Daoy (cell line): Measurements from ENCODE around the gene LSM3. TPM values are rescaled to one million over a fixed set of nuclear protein-coding genes. Genes with fewer than 3 reads are reported as not detected.

Experiments
- DNase-seq: peaks from one replicate; pipeline ENCODE4 v3.0.0-alpha.2; 2015; ENCODE audit warnings: low read depth
- total RNA-seq: library from RNA; depleted of rRNA; stranded (reverse); fragments of >200 nt; shearing (Covaris generic); gene quantifications from 2 replicates; pipeline ENCODE4 v1.2.3, GENCODE V29; 2014

Gene LSM3
- total RNA-seq, 1 experiment from 2014 or later, result 22.9 TPM

DNA sequence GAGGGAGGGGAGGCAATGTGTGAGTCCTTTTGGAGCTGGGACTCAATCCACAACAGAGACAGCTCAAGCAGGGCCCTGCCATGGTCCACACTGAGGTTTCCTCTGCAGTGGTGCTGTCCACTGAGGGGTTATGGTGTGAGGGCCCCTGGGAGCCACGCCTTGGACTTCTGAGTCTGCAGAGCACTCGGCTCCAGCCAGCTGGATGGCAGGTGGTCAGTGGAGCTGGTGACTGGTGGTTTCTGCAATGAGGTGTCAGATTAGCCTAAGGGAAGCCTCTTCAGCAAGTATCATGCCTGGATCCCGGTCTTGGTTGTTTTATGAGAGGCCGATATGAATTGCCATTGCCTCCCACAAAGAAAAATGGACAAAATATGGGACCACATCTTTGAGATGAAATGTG lies 21.7 kb downstream of the LSM3 start:
- no peak for DNase-seq

- no peak for DNase-seq
These were observed 22.2 kb downstream of the LSM3 start for GRCh38 chr3:14200841-14201240.

DNA sequence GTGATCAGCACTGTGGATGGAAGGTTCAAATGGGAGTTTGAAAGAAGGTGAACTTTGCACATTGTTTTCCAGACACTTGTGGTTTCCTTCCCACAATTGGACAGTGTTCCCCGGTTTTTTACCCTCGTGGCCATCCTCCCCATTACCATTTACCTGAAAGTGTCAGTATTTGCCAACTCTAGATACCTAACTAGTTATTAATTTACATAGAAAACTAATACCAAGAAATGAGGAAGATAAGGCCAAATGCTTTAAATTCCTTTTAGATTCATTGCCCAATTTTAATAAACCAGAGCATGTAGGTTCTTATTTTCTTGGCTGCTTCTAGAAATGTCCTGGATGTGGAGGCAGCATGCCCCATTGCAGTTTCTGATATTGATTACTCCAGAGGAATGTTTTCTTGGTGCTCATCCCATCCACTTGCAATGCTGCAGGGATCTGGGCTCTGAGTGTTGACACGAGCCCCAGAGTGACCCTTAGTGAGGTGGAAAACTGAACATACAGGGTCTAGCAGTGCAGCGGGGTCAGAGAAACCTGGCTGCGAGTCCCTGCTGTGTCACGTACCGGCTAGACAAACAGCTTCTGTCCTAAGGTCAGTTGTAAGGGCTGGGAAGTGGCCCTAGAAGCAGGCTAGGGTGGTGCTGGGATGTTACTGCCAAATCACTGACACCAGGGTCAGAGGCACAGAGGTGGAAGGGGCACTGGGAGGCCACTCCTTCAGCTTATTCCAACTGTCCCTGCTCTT lies 23.5 kb downstream of the LSM3 start:
- no peak for DNase-seq

DNA sequence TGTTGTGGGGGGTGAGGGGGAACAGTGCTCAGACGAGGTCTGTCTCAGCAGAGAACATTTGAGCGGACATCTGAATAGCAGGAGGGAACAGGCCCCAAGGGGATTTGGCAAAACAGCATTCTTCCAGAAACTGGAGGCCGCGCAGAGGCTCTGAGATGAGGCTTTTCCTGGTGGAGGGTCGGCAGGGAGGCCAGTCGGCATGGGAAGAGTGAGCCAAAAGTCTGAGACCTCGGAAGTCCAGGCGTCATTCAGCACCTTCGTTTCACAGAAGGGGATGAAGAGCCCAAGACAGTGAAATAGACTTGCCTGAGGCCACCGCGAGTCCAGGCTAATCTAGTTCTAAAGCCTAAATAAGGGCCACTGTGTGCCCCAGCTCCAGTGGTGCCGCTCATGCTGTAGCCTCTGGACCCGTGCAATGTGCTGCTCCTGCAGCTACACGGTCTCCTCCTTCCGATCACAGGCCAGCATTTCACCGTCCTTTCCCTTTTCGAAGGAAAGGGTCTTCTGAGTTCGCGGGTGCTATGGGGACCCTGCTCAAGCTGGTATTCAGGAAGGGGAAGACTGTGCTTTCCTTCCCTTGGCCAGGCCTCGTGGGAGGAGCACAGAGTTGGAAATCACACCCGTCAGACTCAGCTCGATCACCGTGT lies 24.4 kb downstream of the LSM3 start:
- no peak for DNase-seq

DNA sequence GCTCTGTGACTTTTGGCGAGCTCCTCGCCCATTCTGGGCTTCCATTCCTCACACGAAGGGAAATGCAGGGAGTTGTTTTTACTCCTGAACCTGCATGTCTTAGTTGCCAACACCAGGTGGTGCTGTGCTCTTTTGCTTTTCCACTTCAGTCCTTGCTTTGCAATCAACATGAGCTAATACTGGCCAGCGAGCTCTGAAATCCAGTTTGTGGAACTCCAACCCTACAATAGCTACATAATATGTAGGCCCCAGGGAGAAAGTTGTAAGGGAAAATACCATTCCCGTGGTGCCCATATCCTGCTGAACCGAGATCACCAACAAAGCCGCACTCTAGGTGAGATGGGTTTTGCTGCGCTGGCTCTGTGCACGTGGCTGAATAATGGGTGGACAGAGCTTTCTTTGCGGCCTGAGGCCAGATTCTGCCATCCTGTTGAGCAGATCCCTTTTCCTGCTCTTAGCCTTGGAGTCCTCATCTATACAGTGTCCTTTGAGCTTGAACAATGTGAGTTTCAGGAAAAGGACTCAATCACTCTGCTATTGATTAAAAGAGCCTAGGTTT lies 25.0 kb downstream of the LSM3 start:
- DNase-seq, result peak; percentile 59

- DNase-seq, result no peak
These were observed 26.1 kb downstream of the LSM3 start for GRCh38 chr3:14204515-14205284.

GRCh38 chr3:14206548-14207177 lies 28.0 kb downstream of the LSM3 start:
- DNase-seq, result no peak

GRCh38 chr3:14208168-14208567 lies 29.6 kb downstream of the LSM3 start:
- DNase-seq, result no peak

GRCh38 chr3:14208977-14209394 lies 30.4 kb downstream of the LSM3 start:
- DNase-seq, result no peak

GRCh38 chr3:14209581-14210289 lies 31.1 kb downstream of the LSM3 start:
- DNase-seq, result no peak

DNA sequence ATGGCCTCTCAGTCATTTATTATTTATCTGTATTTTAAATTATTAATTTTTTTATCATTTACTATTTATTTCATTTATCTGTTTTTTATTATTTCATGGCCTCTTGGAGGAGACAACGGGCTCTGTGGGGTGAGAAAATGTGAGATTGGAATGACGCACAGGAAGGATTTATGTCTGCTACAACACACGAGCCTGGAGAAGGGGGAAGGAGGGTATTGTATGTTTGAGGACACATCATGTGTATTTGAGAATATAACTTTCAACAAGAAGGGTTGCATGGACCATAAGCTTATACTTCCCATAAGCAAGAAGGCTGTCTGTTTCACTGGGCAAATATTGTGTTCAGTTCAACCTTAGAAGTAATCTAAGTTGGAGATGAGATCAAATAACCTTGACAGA lies 31.7 kb downstream of the LSM3 start:
- DNase-seq, result no peak

DNA sequence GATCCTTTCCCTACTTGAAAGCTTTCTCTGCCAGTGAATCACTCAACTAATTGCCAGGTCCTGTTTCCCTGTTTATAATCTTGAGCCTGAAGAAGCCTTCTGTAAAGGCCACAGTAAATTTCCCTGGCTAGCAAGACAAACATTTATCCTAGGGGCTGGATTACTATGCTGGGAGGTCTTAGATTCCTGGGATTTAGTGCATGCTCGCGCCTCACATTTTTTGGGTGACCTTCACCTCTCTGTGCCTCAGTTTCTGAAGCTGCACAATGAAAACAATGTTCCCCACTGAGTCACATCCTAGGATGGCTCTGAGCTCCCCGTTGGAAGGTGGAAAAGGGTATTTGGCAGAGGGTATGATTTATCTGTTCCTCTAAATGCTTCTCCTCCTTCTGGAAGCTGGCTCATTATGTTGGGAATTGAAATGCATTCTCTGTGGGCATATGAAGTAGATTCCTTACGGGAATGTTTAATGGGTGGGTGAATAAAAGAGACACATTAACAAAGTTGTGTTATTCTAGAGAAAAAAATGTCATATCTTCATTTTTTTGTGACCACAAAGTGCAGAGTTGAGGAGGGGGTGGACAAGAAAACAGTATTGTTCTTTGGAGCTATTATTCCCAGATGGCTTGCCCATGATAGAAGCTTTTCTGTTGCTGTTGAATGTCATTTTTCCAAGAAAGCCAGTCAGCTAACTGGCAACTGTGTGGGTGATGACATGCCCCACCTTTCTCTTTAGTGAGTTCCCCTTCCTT lies 32.4 kb downstream of the LSM3 start:
- no peak for DNase-seq

GRCh38 chr3:14211621-14212020 lies 33.0 kb downstream of the LSM3 start:
- DNase-seq, result no peak

DNA sequence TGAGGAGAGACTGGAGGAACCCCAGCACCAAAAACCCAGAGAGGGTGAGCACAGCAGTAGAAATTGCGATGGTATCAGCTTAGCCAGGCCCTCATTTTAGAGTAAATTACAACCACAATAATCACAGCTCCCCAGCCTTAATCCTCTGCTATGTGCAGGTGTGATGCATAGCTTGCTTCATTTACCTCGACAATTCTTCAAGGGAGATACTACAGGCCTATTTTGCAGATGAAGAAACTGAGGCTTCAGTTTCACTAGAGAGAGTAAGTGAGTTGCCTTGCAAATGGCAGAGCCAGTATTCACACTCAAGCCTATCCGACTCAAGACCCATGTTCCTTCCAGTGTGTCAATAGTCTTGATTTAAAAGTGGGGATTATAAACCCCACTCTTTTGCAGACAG lies 33.4 kb downstream of the LSM3 start:
- no peak for DNase-seq

DNA sequence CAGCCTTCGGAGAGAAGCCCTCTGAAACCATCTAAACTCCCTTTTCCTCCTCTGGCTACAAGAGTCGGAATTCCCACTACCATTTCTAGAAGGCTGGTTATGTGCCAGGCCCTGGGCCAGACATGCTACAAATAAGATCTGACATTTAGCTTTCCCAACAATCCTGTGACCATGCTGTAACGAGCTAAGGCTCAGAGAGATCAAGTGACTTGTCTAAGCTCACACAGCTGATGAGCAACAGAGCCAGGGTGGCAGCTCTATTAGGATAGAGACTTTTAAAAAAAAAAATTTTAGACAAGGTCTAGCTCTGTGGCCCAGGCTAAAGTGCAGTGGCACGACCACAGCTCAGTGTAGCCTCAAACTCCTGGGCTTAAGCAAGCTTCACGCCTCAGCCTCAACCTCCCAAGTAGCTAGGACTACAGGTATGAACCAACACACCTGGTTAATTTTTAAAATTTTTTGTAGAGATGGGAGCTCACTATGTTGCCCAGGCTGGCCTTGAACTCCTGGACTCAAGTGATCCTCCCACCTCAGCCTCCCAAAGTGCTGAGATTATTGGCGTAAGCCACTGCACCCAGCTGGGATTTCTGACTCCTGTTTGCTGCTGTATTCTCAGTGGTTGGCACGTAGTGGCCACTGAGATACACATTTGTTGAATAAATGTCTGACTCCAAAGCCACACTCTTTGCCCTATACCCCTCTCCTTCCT lies 34.6 kb downstream of the LSM3 start:
- DNase-seq, result no peak

DNA sequence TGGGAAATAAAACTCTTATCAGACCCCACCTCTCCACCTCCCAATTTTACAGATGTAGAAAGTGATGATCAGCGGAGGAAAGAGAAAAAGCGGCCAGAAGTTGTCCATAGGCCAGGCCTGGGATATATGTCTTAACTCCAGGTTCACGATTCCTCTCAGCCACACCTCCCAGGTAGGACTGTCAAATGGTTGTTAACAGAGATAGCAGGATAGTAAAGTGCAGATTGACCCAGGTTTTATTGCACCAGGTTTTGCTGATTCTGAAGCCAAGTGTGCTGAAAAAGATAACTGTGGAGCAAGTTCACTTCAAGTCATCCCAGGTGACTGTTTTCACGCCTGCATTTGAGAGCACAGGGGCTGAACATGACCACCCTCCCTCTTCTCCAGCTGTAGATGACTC lies 36.1 kb downstream of the LSM3 start:
- no peak for DNase-seq

DNA sequence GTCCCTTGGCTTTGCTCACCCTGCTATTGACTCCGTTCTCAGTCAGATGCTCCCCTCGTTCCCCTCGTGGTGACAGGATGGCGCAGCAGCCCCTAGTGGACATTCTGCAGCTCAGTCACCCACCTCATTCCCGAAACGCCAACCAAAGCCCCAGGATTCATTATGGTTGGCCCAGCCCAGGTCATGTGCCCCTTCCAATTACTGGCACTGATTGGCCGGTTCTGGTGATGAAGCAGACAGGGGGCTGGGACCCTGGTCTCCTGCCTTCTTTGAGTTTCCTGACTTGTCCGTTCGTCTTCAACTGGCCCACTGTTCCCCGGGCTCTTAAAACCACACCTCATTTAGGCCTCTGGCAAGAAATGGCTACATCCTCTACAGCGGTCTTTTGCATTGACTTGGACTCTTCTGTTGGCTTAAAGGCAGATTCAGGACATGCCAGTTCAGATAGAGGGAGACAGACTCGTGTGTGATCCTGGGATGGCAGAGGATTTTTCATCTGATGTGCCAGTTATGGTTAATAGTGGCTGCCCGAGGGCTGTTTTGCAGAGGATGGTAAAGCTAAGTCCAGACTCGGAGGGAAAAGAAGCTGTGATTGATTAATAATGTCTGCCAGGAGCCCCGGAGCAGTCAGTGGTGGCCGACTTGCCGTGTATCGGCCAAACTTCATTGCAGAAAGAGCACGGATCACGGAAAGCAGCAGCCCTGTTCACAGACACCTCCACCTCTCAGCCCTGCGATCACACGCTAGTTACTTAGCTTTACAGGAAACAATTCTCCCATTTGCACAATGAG lies 37.8 kb downstream of the LSM3 start:
- DNase-seq, result no peak

DNA sequence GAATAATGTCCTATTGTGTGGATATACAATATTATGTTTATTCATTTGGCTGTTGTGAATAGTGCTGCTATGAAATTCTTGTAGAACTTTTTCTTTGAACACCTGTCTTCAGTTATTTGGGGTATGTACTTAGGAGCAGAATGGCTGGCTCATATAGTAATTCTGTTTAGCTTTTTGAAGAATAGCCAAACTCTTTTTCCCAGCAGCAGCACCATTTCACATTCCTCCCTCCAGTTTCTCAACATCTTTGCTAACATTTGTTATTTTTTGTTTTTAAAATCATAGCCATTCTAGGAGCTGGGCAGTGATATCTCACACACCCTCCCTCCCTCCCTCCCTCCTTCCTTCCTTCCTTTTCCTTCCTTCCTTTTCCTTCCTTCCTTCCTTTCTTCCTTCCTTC lies 39.7 kb downstream of the LSM3 start:
- no peak for DNase-seq

DNA sequence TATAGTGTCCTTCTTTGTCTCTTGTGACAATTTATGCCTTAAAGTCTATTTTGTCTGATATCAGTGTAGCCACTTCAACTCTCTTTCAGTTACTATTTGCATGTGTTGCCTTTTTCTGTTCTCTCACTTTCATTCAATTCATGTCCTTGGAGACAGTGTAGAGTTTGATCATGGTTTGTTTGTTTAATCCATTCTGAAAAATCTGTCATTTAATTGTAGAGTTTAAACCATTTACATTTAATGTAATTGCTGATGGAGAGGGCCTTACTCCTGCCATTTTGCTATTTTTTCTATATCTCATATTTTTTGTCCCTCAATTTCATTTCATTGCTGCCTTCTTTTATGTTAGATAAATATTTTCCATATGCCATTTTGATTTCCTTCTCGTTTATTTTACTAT lies 42.3 kb downstream of the LSM3 start:
- DNase-seq, result no peak
